Suprapubic skin (tissue), 4 donors: Measurements from ENCODE around the gene TBKBP1. TPM values are rescaled to one million over a fixed set of nuclear protein-coding genes. Genes with fewer than 3 reads are reported as not detected.

Experiments
- DNase-seq, 2 donors: peaks; one replicate each; pipeline ENCODE4 v3.0.0-alpha.2; 2019; ENCODE audit warnings: low spot score in 2 of 2
- H3K27ac ChIP-seq: fragments of 200-600 bp; sonication (generic); one replicate; pipeline ENCODE4 v1.5.1; 2019
- H3K27me3 ChIP-seq: fragments of 200-600 bp; sonication (generic); one replicate; pipeline ENCODE4 v1.5.1; 2019
- H3K36me3 ChIP-seq: fragments of 200-600 bp; sonication (generic); one replicate; pipeline ENCODE4 v1.5.1; 2019
- H3K4me1 ChIP-seq: fragments of 200-600 bp; sonication (generic); one replicate; pipeline ENCODE4 v1.5.1; 2019
- H3K4me3 ChIP-seq: fragments of 200-600 bp; sonication (generic); one replicate; pipeline ENCODE4 v1.5.1; 2019; ENCODE audit warnings: mild to moderate bottlenecking
- H3K9me3 ChIP-seq: fragments of 200-600 bp; sonication (generic); one replicate; pipeline ENCODE4 v1.5.1; 2019
- CTCF ChIP-seq, 2 donors: fragments of 200-600 bp in 1 of 2; fragments of 450-650 bp in 1 of 2; sonication (generic) in 1 of 2; IDR thresholded peaks; one replicate each; pipeline ENCODE4 v1.5.1; 2016 to 2019; ENCODE audit warnings: antibody characterized with exemption in 2 of 2, mild to moderate bottlenecking in 1 of 2, moderate library complexity in 1 of 2
- EP300 ChIP-seq: sonication (generic); formaldehyde crosslinking; IDR thresholded peaks from one replicate; pipeline ENCODE4 v1.6.1; 2017; ENCODE audit warnings: antibody characterized with exemption
- POLR2A ChIP-seq, 2 donors: fragments of 450-650 bp; IDR thresholded peaks; one replicate each; pipeline ENCODE4 v1.6.1; 2017; ENCODE audit warnings: antibody characterized with exemption in 2 of 2, mild to moderate bottlenecking in 2 of 2, moderate library complexity in 2 of 2
- POLR2AphosphoS5 ChIP-seq, 3 donors: sonication (generic); formaldehyde crosslinking; IDR thresholded peaks; one replicate each; pipeline ENCODE4 v1.6.1; 2017; ENCODE audit warnings: antibody characterized with exemption in 3 of 3
- WGBS: methylation state at CpG from one replicate; pipeline ENCODE4 v1.1.5; 2018; 5-methylcytosine and 5-hydroxymethylcytosine counted together
- total RNA-seq, 4 donors: library from RNA; depleted of rRNA; stranded (reverse); fragments of >200 nt; gene quantifications; one replicate each; pipeline ENCODE4 v1.1.0, GENCODE V29; 2016

Gene TBKBP1
- total RNA-seq, 4 donors from 2014 or later = 4.9 to 10.5 (median 8.4) TPM

- TF ChIP-seq POLR2AphosphoS5 (IDR thresholded peaks at IDR 0.05) = no peak
- TF ChIP-seq POLR2A (IDR thresholded peaks at IDR 0.05) = no peak
- no peak for TF ChIP-seq CTCF (IDR thresholded peaks at IDR 0.05)
- no peak overlapping the region for H3K27ac ChIP-seq
- H3K9me3 ChIP-seq = no peaks in the 10 kb centered on the region
- H3K4me3 ChIP-seq = no peak overlapping the region
- peak in 1 of 2 donors; percentile 35 for DNase-seq
- H3K27me3 ChIP-seq = peaks cover 57% of the 10 kb centered on the region
- 84% methylated on average over 12 of the region's 12 CpGs for WGBS
- no peaks in the 10 kb centered on the region for H3K36me3 ChIP-seq
- H3K4me1 ChIP-seq = no peaks in the 10 kb centered on the region
Observed at GRCh38 chr17:47726796-47727703, 33.1 kb downstream of the TBKBP1 start.

- 87% methylated on average over 8 of the region's 9 CpGs for WGBS
- Histone ChIP-seq H3K36me3 (no peaks in the 10 kb centered on the region), H3K4me1 (no peaks in the 10 kb centered on the region), H3K27ac (no peak overlapping the region), H3K27me3 (peaks cover 57% of the 10 kb centered on the region), H3K9me3 (no peaks in the 10 kb centered on the region), H3K4me3 (no peak overlapping the region)
- DNase-seq = peak in 1 of 2 donors; percentile 58
- no peak for TF ChIP-seq EP300
- no peak for TF ChIP-seq POLR2AphosphoS5 (IDR thresholded peaks at IDR 0.05)
- TF ChIP-seq CTCF (IDR thresholded peaks at IDR 0.05) = no peak
- TF ChIP-seq POLR2A (IDR thresholded peaks at IDR 0.05) = no peak
Observed at GRCh38 chr17:47727704-47728036, 33.7 kb downstream of the TBKBP1 start.

- Histone ChIP-seq H3K4me3 (no peak overlapping the region), H3K27ac (no peak overlapping the region), H3K4me1 (peaks cover 5% of the 10 kb centered on the region), H3K36me3 (no peaks in the 10 kb centered on the region), H3K27me3 (peaks cover 59% of the 10 kb centered on the region), H3K9me3 (no peaks in the 10 kb centered on the region)
- peak in 1 of 2 donors; percentile 17 for DNase-seq
- TF ChIP-seq POLR2A (IDR thresholded peaks at IDR 0.05) (no peak), EP300 (no peak), CTCF (IDR thresholded peaks at IDR 0.05) (no peak), POLR2AphosphoS5 (IDR thresholded peaks at IDR 0.05) (no peak)
- 88% methylated on average over 4 of the region's 4 CpGs for WGBS
Observed at GRCh38 chr17:47728214-47728877, 34.4 kb downstream of the TBKBP1 start.

- H3K4me3 ChIP-seq = no peak overlapping the region
- peak in 1 of 2 donors; percentile 32 for DNase-seq
- H3K27ac ChIP-seq = no peak overlapping the region
- H3K4me1 ChIP-seq = peaks cover 14% of the 10 kb centered on the region
- H3K9me3 ChIP-seq = no peaks in the 10 kb centered on the region
- H3K36me3 ChIP-seq = no peaks in the 10 kb centered on the region
- H3K27me3 ChIP-seq = peaks cover 62% of the 10 kb centered on the region
- 60% methylated on average over 8 of the region's 8 CpGs for WGBS
- no peak for TF ChIP-seq POLR2AphosphoS5 (IDR thresholded peaks at IDR 0.05)
- TF ChIP-seq POLR2A (IDR thresholded peaks at IDR 0.05) = no peak
- no peak for TF ChIP-seq EP300
- TF ChIP-seq CTCF (IDR thresholded peaks at IDR 0.05) = no peak
Observed at GRCh38 chr17:47729476-47729875, 35.5 kb downstream of the TBKBP1 start.

GRCh38 chr17:47730681-47731080, 36.7 kb downstream of the TBKBP1 start:
- H3K4me3 ChIP-seq = no peak overlapping the region
- H3K27me3 ChIP-seq = peaks cover 69% of the 10 kb centered on the region
- H3K27ac ChIP-seq = no peak overlapping the region
- 81% methylated on average over 4 of the region's 4 CpGs for WGBS
- peaks cover 14% of the 10 kb centered on the region for H3K4me1 ChIP-seq
- no peaks in the 10 kb centered on the region for H3K36me3 ChIP-seq
- TF ChIP-seq POLR2AphosphoS5 (IDR thresholded peaks at IDR 0.05) (no peak), CTCF (IDR thresholded peaks at IDR 0.05) (no peak)
- no peaks in the 10 kb centered on the region for H3K9me3 ChIP-seq
- peak in 1 of 2 donors; percentile 41 for DNase-seq
